GM18517 (cell line): ENCODE results near the gene POLK.
"Not testable (repeated sequence)": the region's sequence is repeated elsewhere in the genome, so short reads cannot be mapped to it uniquely, and the experiment has no call there.

ENCODE experiments used
- ATAC-seq: cut with Tn5 transposase; IDR thresholded peaks from one replicate; pipeline ENCODE4 v1.9.1; 2021; ENCODE audit warnings: mild to moderate bottlenecking, moderate library complexity; ENCODE audit not compliant: unreplicated experiment

Gene POLK

GRCh38 chr5:75607341-75607740 is 95.7 kb downstream of the POLK start:
- ATAC-seq = not testable (repeated sequence)

GRCh38 chr5:75608870-75609269 is 97.2 kb downstream of the POLK start:
- ATAC-seq = no peak

GRCh38 chr5:75610201-75610600 is 98.5 kb downstream of the POLK start:
- no peak for ATAC-seq

- ATAC-seq = not testable (repeated sequence)
Observed at GRCh38 chr5:75610859-75611310, 99.2 kb downstream of the POLK start.

- no peak for ATAC-seq
Observed at GRCh38 chr5:75611311-75612225, 99.9 kb downstream of the POLK start, which contains the start of gene ANKDD1B. TSS of gene ANKDD1B (plus strand) at chr5:75611453. CDS start at chr5:75611635, 182 bp downstream.

GRCh38 chr5:75612226-75612569 is 100.5 kb downstream of the POLK start:
- no peak for ATAC-seq

- ATAC-seq = no peak
Observed at GRCh38 chr5:75612901-75613300, 101.2 kb downstream of the POLK start.

GRCh38 chr5:75614176-75614575 is 102.5 kb downstream of the POLK start:
- no peak for ATAC-seq

- no peak for ATAC-seq
Observed at GRCh38 chr5:75616371-75616881, 104.7 kb downstream of the POLK start.

- no peak for ATAC-seq
Observed at GRCh38 chr5:75616971-75617621, 105.4 kb downstream of the POLK start.

GRCh38 chr5:75617736-75618352 is 106.2 kb downstream of the POLK start:
- no peak for ATAC-seq

GRCh38 chr5:75620184-75620959 is 108.7 kb downstream of the POLK start:
- no peak for ATAC-seq

GRCh38 chr5:75622564-75622963 is 110.9 kb downstream of the POLK start:
- no peak for ATAC-seq

- ATAC-seq = no peak
Observed at GRCh38 chr5:75623846-75624245, 112.2 kb downstream of the POLK start.

GRCh38 chr5:75626959-75627358 is 115.3 kb downstream of the POLK start:
- ATAC-seq = no peak

GRCh38 chr5:75627801-75628200 is 116.1 kb downstream of the POLK start:
- ATAC-seq = no peak

GRCh38 chr5:75630875-75631274 is 119.2 kb downstream of the POLK start:
- ATAC-seq = no peak

- no peak for ATAC-seq
Observed at GRCh38 chr5:75632321-75632720, 120.6 kb downstream of the POLK start.

- no peak for ATAC-seq
Observed at GRCh38 chr5:75637949-75638348, 126.3 kb downstream of the POLK start.

GRCh38 chr5:75639535-75640311 is 128.0 kb downstream of the POLK start:
- no peak for ATAC-seq
